Liver (tissue), 9 donors: Measurements from ENCODE around the gene CACNA1D. TPM values are rescaled to one million over a fixed set of nuclear protein-coding genes. Genes with fewer than 3 reads are reported as not detected.

Source experiments
- DNase-seq: peaks from one replicate; pipeline ENCODE4 v3.0.0-alpha.2; 2017; ENCODE audit warnings: low spot score
- H3K27ac ChIP-seq, 2 donors: one replicate each; pipeline ENCODE4 v1.7.0; 2013; ENCODE audit warnings: inconsistent platforms in 2 of 2, low read length in 2 of 2, control low read depth in 1 of 2, low read depth in 1 of 2, mild to moderate bottlenecking in 1 of 2
- H3K27me3 ChIP-seq, 4 donors: one replicate each; pipeline versions ENCODE4 v1.6.1 to v1.7.0; 2013; ENCODE audit warnings: low read length in 3 of 4, inconsistent platforms in 1 of 4, mild to moderate bottlenecking in 1 of 4, moderate library complexity in 1 of 4; ENCODE audit not compliant: control insufficient read depth in 4 of 4, insufficient read depth in 4 of 4
- H3K36me3 ChIP-seq, 4 donors: one replicate each; pipeline versions ENCODE4 v1.6.1 to v1.7.0; 2013; ENCODE audit warnings: low read length in 3 of 4, mild to moderate bottlenecking in 3 of 4, low read depth in 1 of 4, moderate library complexity in 1 of 4; ENCODE audit not compliant: control insufficient read depth in 4 of 4, insufficient read depth in 3 of 4
- H3K4me1 ChIP-seq, 4 donors: one replicate each; pipeline versions ENCODE4 v1.6.1 to v1.7.0; 2013; ENCODE audit warnings: low read length in 3 of 4, mild to moderate bottlenecking in 3 of 4, moderate library complexity in 1 of 4; ENCODE audit not compliant: control insufficient read depth in 4 of 4, insufficient read depth in 4 of 4
- H3K4me3 ChIP-seq, 3 donors: one replicate each; pipeline versions ENCODE4 v1.6.1 to v1.7.0; 2013; ENCODE audit warnings: low read length in 3 of 3, control low read depth in 1 of 3, low read depth in 1 of 3, mild to moderate bottlenecking in 1 of 3
- H3K9ac ChIP-seq, 2 donors: one replicate each; pipeline ENCODE4 v1.7.0; 2013; ENCODE audit warnings: low read length in 2 of 2, mild to moderate bottlenecking in 2 of 2, moderate library complexity in 2 of 2, control low read depth in 1 of 2, low read depth in 1 of 2
- H3K9me3 ChIP-seq, 4 donors: one replicate each; pipeline versions ENCODE4 v1.6.1 to v1.7.0; 2013; ENCODE audit warnings: low read length in 3 of 4; ENCODE audit not compliant: control insufficient read depth in 4 of 4
- ATF3 ChIP-seq: IDR thresholded peaks from 2 replicates; pipeline ENCODE4 v1.6.1; 2016; ENCODE audit warnings: antibody characterized with exemption
- CTCF ChIP-seq: fragments of 150-350 bp; IDR thresholded peaks from 2 replicates; pipeline ENCODE4 v1.5.1; 2017; ENCODE audit warnings: improper control_type of control experiment, low read depth, low read length; ENCODE audit not compliant: missing input control
- EGR1 ChIP-seq, 2 donors: IDR thresholded peaks; 2 replicates each; pipeline ENCODE4 v1.6.1; 2016 to 2018; ENCODE audit warnings: antibody characterized with exemption in 2 of 2, low read depth in 2 of 2
- FOXA1 ChIP-seq: IDR thresholded peaks from 2 replicates; pipeline ENCODE4 v1.6.1; 2016; ENCODE audit warnings: antibody characterized with exemption
- HNF4A ChIP-seq, 2 donors: conservative IDR thresholded peaks; 2 replicates each; pipeline ENCODE4 v1.6.1; 2016; ENCODE audit warnings: antibody characterized with exemption in 2 of 2, mild to moderate bottlenecking in 2 of 2
- HNF4G ChIP-seq: IDR thresholded peaks from 2 replicates; pipeline ENCODE4 v1.6.1; 2016; ENCODE audit warnings: antibody characterized with exemption
- JUND ChIP-seq, 2 donors: IDR thresholded peaks; 2 replicates each; pipeline ENCODE4 v1.6.1; 2016; ENCODE audit warnings: antibody characterized with exemption in 2 of 2
- MAX ChIP-seq: IDR thresholded peaks from 2 replicates; pipeline ENCODE4 v1.6.1; 2016; ENCODE audit warnings: antibody characterized with exemption
- NR2F2 ChIP-seq: IDR thresholded peaks from 2 replicates; pipeline ENCODE4 v1.6.1; 2016; ENCODE audit warnings: antibody characterized with exemption
- RAD21 ChIP-seq, 2 donors: IDR thresholded peaks; 2 replicates each; pipeline ENCODE4 v1.6.1; 2016; ENCODE audit warnings: antibody characterized with exemption in 2 of 2, mild to moderate bottlenecking in 2 of 2
- REST ChIP-seq: IDR thresholded peaks from 2 replicates; pipeline ENCODE4 v1.6.1; 2016; ENCODE audit warnings: antibody characterized with exemption, mild to moderate bottlenecking
- RXRA ChIP-seq, 2 donors: IDR thresholded peaks; 2 replicates each; pipeline ENCODE4 v1.6.1; 2017 to 2018; ENCODE audit warnings: antibody characterized with exemption in 2 of 2, mild to moderate bottlenecking in 1 of 2
- TAF1 ChIP-seq: conservative IDR thresholded peaks from 2 replicates; pipeline ENCODE4 v1.6.1; 2016; ENCODE audit warnings: antibody characterized with exemption, mild to moderate bottlenecking
- YY1 ChIP-seq: IDR thresholded peaks from 2 replicates; pipeline ENCODE4 v1.6.1; 2016; ENCODE audit warnings: antibody characterized with exemption, mild to moderate bottlenecking
- WGBS: extraction: QIAGEN DNeasy Blood & Tissue Kit; methylation state at CpG from one replicate; pipeline ENCODE4 v1.1.7; 2013; 5-methylcytosine and 5-hydroxymethylcytosine counted together
- polyA plus RNA-seq, 2 donors: library from polyadenylated mRNA; stranded (reverse) in 1 of 2; unstranded in 1 of 2; fragments of 200-250 nt in 1 of 2; fragments of >200 nt in 1 of 2; fragmentation: Nextera tagmentation in 1 of 2; extraction: Ambion mirVana in 1 of 2; gene quantifications; one replicate each; pipeline versions ENCODE4 v1.2.1 to v1.2.3, GENCODE V29; 2013 to 2015
- total RNA-seq, 2 donors: library from RNA; depleted of rRNA; stranded (reverse); fragments of >200 nt; gene quantifications; one replicate each; pipeline ENCODE4 v1.2.3, GENCODE V29; 2014
- TF ChIP-seq, protein P1 (sequence below): IDR thresholded peaks from 2 replicates; pipeline ENCODE4 v1.6.1; 2016; ENCODE audit warnings: antibody characterized with exemption
- donor health status: healthy.
- donor health status: healthy.
- donor health status: healthy.
- donor health status: healthy.
- donor health status: healthy.

CACNA1D gene
- total and polyA plus RNA-seq, 4 donors = 1.8 to 18.9 (median 3.4) TPM

DNA sequence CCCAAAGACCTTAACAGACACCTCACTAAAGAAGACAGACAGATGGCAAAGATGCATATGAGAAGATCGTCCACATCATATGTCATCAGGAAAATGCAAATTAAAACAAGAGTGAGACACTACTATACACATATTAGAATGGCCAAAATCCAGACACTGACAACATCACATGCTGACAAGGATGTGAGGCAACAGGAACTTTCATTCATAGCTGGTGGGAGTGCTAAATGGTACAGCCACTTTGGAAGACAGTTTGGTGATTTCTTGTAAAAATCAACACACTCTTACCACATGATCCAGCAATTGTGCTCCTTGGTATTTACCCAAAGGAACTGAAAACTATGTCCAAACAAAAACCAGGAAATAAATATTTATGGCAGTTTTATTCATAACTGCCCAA lies 334.2 kb downstream of the CACNA1D start:
- H3K9ac ChIP-seq = no peak overlapping the region
- peaks cover 0 to 2% (median 0%) of the 10 kb centered on the region in 4 donors for H3K4me1 ChIP-seq
- TF ChIP-seq RXRA (IDR thresholded peaks at IDR 0.05) (no peak), ATF3 (no peak), RAD21 (IDR thresholded peaks at IDR 0.05) (no peak), HNF4G (no peak), HNF4A (conservative IDR thresholded peaks at IDR 0.05) (no peak), YY1 (no peak), JUND (IDR thresholded peaks at IDR 0.05) (no peak), TAF1 (no peak), EGR1 (IDR thresholded peaks at IDR 0.05; ENCODE audit: low read depth in 2 of 2) (no peak), FOXA1 (no peak), NR2F2 (no peak), MAX (no peak), REST (no peak), CTCF (no peak)
- TF ChIP-seq, protein P1, sequence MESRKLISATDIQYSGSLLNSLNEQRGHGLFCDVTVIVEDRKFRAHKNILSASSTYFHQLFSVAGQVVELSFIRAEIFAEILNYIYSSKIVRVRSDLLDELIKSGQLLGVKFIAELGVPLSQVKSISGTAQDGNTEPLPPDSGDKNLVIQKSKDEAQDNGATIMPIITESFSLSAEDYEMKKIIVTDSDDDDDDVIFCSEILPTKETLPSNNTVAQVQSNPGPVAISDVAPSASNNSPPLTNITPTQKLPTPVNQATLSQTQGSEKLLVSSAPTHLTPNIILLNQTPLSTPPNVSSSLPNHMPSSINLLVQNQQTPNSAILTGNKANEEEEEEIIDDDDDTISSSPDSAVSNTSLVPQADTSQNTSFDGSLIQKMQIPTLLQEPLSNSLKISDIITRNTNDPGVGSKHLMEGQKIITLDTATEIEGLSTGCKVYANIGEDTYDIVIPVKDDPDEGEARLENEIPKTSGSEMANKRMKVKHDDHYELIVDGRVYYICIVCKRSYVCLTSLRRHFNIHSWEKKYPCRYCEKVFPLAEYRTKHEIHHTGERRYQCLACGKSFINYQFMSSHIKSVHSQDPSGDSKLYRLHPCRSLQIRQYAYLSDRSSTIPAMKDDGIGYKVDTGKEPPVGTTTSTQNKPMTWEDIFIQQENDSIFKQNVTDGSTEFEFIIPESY = no peak
- H3K9me3 ChIP-seq = no peaks in the 10 kb centered on the region
- no peak overlapping the region for H3K27ac ChIP-seq
- DNase-seq = no peak
- 90% methylated on average over 1 of the region's 1 CpG for WGBS
- H3K4me3 ChIP-seq = no peak overlapping the region
- H3K36me3 ChIP-seq = peaks cover 0 to 12% (median 4%) of the 10 kb centered on the region in 4 donors
- H3K27me3 ChIP-seq = no peaks in the 10 kb centered on the region

DNA sequence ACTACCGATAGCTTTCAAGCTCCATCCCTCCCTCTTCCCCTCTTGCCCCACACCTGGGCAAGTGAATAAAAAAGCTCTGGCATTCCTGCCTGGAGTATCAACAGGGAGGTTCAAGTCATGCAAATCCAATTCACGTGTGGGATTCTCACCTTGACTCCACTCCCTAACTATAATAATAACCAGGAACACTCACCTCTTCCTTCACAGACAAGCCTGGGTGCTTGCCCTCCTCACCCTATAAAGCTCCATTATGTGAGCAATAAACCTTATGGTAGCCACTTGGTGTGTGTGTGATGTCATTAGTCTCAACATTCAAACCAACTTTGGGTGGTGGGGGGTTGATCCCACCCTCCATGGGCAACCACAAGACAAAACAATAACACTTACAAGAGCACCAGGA lies 335.2 kb downstream of the CACNA1D start:
- peaks cover 0 to 2% (median 0%) of the 10 kb centered on the region in 4 donors for H3K4me1 ChIP-seq
- 82% methylated on average over 2 of the region's 2 CpGs for WGBS
- H3K27me3 ChIP-seq = no peaks in the 10 kb centered on the region
- no peak overlapping the region for H3K4me3 ChIP-seq
- no peak for DNase-seq
- no peak overlapping the region for H3K9ac ChIP-seq
- no peak for TF ChIP-seq REST
- H3K27ac ChIP-seq = no peak overlapping the region
- no peaks in the 10 kb centered on the region for H3K9me3 ChIP-seq
- peaks cover 0 to 12% (median 5%) of the 10 kb centered on the region in 4 donors for H3K36me3 ChIP-seq
